ENCODE results near the gene TRIP13.
"Not testable (repeated sequence)": the region's sequence is repeated elsewhere in the genome, so short reads cannot be mapped to it uniquely, and the experiment has no call there.

The TRIP13 gene

GRCh38 chr5:922436-923280, 30.0 kb downstream of the TRIP13 start:
- TF ChIP-seq, protein P1, sequence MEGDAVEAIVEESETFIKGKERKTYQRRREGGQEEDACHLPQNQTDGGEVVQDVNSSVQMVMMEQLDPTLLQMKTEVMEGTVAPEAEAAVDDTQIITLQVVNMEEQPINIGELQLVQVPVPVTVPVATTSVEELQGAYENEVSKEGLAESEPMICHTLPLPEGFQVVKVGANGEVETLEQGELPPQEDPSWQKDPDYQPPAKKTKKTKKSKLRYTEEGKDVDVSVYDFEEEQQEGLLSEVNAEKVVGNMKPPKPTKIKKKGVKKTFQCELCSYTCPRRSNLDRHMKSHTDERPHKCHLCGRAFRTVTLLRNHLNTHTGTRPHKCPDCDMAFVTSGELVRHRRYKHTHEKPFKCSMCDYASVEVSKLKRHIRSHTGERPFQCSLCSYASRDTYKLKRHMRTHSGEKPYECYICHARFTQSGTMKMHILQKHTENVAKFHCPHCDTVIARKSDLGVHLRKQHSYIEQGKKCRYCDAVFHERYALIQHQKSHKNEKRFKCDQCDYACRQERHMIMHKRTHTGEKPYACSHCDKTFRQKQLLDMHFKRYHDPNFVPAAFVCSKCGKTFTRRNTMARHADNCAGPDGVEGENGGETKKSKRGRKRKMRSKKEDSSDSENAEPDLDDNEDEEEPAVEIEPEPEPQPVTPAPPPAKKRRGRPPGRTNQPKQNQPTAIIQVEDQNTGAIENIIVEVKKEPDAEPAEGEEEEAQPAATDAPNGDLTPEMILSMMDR (IDR thresholded peaks at IDR 0.05), result no peak
- no peak for TF ChIP-seq ZFX (IDR thresholded peaks at IDR 0.05; ENCODE audit: borderline replicate concordance)
- H3K27ac ChIP-seq, result no peak overlapping the region

DNA sequence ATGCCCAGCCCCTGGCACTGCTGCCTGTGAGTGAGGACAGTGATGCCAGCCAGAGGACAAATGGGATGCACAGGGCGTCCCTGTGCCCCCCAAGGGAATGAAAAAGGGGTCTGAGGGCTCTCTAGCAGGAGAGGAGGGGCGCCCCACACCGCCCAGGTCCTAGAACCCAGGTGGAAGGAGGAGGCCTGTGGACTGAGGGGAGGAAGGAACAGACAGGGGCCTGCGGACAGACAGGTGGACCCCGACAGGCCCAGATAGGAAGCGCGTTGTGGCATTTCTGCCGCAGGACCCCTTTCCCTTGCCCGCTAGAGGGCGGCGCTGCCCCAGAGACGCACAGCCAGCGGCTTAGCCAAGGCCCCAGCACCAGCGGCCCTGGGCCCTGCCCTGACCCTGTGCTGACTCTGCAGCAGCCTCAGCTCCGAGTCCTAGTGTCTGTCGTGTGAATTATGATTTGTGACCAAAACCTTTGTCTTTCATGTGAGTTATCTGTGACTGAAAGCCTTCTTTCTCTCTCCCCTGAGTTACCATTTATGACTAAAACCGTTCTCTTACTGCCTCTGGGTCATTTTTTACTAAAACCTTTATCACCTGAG, 30.7 kb downstream of the TRIP13 start:
- no peak for TF ChIP-seq ZFX (IDR thresholded peaks at IDR 0.05; ENCODE audit: borderline replicate concordance)
- TF ChIP-seq, protein P1 (IDR thresholded peaks at IDR 0.05), result peak; percentile 90
- no peak overlapping the region for H3K27ac ChIP-seq

DNA sequence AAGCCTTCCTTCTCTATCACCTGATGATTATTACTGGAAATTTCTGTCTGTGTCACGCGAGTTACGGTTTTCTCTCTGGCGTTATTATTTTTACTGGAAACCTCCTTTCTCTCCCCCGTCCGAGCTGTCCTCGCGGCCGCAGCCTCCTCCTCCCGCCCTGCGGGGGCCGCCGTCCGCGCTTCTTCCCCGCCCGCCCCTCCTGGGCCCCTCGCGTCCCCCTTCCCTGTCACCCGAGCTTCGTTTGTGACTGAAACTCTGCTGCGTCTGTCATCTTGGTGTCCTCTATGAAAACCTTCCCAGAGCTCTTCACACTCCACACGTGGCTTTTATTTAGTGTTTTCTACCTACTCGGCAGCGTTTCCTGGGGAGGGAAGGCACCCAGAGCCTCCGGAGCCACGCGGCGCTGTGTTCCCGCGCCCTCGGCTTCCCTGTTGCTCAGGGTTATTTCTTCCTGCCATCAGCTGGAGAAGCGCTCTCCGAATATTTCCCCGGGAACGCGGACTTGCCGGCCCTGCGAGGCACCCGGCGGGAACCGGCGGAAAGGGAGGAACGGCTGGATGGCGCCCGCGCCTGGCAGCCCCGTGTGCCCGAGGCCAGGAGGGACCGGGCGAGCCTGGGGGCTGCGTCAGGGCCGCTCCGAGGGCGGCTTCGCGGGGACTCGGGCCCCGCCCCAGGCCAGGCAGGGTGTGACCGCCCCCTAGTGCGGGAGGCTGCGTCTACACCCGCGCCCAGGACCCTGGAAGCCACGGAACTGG, 33.9 kb downstream of the TRIP13 start:
- TF ChIP-seq, protein P1 (IDR thresholded peaks at IDR 0.05), result no peak
- no peak for TF ChIP-seq ZFX (IDR thresholded peaks at IDR 0.05; ENCODE audit: borderline replicate concordance)
- no peak overlapping the region for H3K27ac ChIP-seq

DNA sequence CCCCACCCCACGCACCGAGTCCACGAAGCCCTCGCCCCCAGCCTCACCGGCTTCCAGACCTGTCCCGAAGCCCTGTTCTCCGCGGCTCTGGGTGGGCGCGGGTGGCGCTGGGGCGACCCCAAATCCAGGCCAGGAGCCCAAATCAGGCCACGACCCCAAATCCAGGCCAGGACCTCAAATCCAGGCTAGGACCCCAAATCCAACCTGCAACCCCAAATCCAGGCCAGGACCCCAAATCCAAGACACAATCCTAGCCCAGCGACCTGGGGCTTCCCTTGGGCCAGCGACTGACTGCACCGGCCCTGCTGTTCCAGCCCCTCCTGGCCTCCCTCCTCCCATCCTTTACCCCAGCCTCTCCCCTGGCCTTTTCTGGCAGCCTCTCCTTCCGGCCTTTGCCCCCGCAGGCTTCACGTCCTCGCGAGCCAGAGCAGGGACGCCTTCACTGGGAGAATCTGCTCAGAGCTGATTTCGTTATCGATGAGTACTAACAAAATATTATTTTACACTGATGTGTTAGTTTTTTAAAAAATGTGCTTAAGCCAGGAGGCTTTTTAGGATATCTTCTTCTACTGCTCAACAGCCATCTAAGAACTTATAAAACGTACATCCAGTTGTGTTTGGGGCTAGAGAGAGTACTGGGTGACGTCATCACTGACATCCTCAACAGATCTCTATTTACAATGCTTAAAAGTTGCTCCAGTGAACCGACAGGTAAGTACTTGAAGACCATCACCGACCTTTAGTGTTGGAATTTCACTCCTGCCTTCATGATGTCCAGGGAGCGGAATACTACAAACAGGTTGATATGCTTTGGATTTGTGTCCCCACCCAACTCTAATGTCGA, 34.7 kb downstream of the TRIP13 start:
- TF ChIP-seq, protein P1 (IDR thresholded peaks at IDR 0.05), result no peak
- TF ChIP-seq ZFX (IDR thresholded peaks at IDR 0.05; ENCODE audit: borderline replicate concordance), result no peak
- H3K27ac ChIP-seq, result no peak overlapping the region

- not testable (repeated sequence) for H3K27ac ChIP-seq
Observed at GRCh38 chr5:929182-929581, 36.5 kb downstream of the TRIP13 start.

- TF ChIP-seq, protein P1 (IDR thresholded peaks at IDR 0.05), result no peak
- no peak for TF ChIP-seq ZFX (IDR thresholded peaks at IDR 0.05; ENCODE audit: borderline replicate concordance)
- no peak overlapping the region for H3K27ac ChIP-seq
Observed at GRCh38 chr5:929596-929995, 36.9 kb downstream of the TRIP13 start.

GRCh38 chr5:930866-931265, 38.2 kb downstream of the TRIP13 start:
- TF ChIP-seq ZFX (IDR thresholded peaks at IDR 0.05; ENCODE audit: borderline replicate concordance), result no peak
- TF ChIP-seq, protein P1 (IDR thresholded peaks at IDR 0.05), result no peak
- H3K27ac ChIP-seq, result no peak overlapping the region

All from 22Rv1 (cell line).